K562 (cell line): ENCODE measurements around the gene CXCR5. TPM values are rescaled to one million over a fixed set of nuclear protein-coding genes. Genes with fewer than 3 reads are reported as not detected.

Experiments used
- MCM3 ChIP-seq: fragments of 450-650 bp; IDR thresholded peaks from 2 replicates; pipeline ENCODE4 v1.6.1; 2016
- RCOR1 ChIP-seq, 2 experiments: IDR thresholded peaks; 2 replicates each; pipeline ENCODE4 v1.6.1; 2012; ENCODE audit warnings: low read depth in 2 of 2, low read length in 2 of 2, borderline replicate concordance in 1 of 2, improper control_type of control experiment in 1 of 2
- TSC22D4 ChIP-seq: fragments of 450-650 bp; IDR thresholded peaks from 2 replicates; pipeline ENCODE4 v1.6.1; 2016; ENCODE audit warnings: missing genetic modification characterization, missing biosample characterization, control low read depth
- ZNF263 ChIP-seq: sonication (generic); formaldehyde crosslinking; IDR thresholded peaks from 2 replicates; pipeline ENCODE4 v1.8.0; 2022; ENCODE audit warnings: mild to moderate bottlenecking, missing genetic modification reagents, borderline replicate concordance
- polyA plus RNA-seq, 8 experiments: library from polyadenylated mRNA; depleted of rRNA in 4 of 8; stranded (reverse) in 5 of 8; unstranded in 3 of 8; fragments of >200 nt; fragmentation: Nextera tagmentation in 2 of 8; fragmentation: Illumina TruSeq in 1 of 8; extraction: Ambion mirVana in 2 of 8; extraction: Trizol in 1 of 8; gene quantifications; 2 replicates each; pipeline versions ENCODE4 v1.2.1 to v1.2.3, GENCODE V29; 2011 to 2014; ENCODE audit warnings: inconsistent platforms in 1 of 8, missing spikeins in 1 of 8
- total RNA-seq, 7 experiments: library from RNA; depleted of rRNA in 6 of 7; stranded (reverse); fragments of >200 nt in 6 of 7; fragmentation: Illumina TruSeq in 2 of 7; extraction: Trizol in 2 of 7; gene quantifications; 2 replicates each; pipeline versions ENCODE4 v1.2.1 to v1.2.3, GENCODE V29; 2011 to 2021; ENCODE audit warnings: low replicate concordance in 1 of 7
- TF ChIP-seq, protein P1 (sequence below): fragments of 450-650 bp; formaldehyde crosslinking; IDR thresholded peaks from 2 replicates; pipeline ENCODE4 v1.4.0; 2022; ENCODE audit warnings: missing genetic modification characterization
- TF ChIP-seq, protein P2 (sequence below): fragments of 450-650 bp; IDR thresholded peaks from 2 replicates; pipeline ENCODE4 v1.6.1; 2016; ENCODE audit warnings: low read depth

The CXCR5 gene
- total and polyA plus RNA-seq, 9 of the 15 experiments (the other 6 are each of a cell fraction or from before 2014, with no cell fraction given) = 0.03 to 0.06 TPM; not detected in 7

DNA sequence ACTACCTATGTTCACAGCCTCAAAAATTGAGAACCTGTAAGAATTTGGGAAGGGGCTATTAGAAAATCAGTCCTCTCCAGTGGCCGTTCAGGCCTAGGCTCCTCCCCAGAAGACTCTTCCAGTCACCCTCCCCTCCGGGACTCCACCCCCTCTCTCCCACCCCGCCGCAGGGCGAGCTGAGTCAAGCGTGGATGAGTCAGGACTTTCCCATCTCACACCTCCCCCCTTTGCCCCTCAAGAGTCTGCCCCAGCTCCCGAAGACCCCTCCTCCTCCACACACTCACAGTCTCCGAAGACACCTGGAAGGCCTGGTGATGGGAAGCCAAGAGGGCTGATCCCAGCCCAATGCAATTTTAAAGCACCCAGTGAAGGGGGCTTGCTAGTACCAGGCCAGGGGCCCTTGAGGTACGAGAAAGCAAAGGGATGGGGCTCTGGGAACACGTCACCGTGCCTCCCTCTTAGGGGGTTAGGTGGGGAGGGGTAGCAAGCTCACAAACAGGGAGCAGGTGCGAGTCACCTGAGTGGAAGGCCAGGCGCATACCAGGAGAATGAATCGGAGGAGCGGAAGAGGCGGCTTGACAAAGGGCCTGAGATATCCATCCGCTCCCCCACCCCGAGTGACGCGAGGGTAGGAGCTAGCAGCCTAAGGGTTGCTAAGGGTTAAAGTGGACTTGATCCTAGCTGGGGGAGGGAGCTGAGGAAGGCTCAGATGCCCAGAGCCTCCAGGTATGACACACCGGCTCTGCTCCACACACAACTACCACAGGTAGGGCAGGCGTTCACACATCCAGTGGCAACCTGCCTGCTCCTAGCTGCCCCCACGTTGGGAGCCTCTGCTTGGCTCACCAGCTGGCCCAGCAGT is 28.4 kb downstream of the CXCR5 start (continued):
- TF ChIP-seq, protein P1, sequence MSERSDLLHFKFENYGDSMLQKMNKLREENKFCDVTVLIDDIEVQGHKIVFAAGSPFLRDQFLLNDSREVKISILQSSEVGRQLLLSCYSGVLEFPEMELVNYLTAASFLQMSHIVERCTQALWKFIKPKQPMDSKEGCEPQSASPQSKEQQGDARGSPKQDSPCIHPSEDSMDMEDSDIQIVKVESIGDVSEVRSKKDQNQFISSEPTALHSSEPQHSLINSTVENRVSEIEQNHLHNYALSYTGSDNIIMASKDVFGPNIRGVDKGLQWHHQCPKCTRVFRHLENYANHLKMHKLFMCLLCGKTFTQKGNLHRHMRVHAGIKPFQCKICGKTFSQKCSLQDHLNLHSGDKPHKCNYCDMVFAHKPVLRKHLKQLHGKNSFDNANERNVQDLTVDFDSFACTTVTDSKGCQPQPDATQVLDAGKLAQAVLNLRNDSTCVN (CRISPR knock-in tag) = no peak
- TF ChIP-seq MCM3 (no peak), ZNF263 (CRISPR knock-in tag) (no peak; the same call in 1 of the 2 replicates), RCOR1 (IDR thresholded peaks at IDR 0.05; ENCODE audit: borderline replicate concordance in 1 of 2, low read depth in 2 of 2, low read length in 2 of 2) (peak in 1 of 2 experiments; percentile 64; a peak in 1 of 4 replicates), TSC22D4 (no peak)
- TF ChIP-seq, protein P2, sequence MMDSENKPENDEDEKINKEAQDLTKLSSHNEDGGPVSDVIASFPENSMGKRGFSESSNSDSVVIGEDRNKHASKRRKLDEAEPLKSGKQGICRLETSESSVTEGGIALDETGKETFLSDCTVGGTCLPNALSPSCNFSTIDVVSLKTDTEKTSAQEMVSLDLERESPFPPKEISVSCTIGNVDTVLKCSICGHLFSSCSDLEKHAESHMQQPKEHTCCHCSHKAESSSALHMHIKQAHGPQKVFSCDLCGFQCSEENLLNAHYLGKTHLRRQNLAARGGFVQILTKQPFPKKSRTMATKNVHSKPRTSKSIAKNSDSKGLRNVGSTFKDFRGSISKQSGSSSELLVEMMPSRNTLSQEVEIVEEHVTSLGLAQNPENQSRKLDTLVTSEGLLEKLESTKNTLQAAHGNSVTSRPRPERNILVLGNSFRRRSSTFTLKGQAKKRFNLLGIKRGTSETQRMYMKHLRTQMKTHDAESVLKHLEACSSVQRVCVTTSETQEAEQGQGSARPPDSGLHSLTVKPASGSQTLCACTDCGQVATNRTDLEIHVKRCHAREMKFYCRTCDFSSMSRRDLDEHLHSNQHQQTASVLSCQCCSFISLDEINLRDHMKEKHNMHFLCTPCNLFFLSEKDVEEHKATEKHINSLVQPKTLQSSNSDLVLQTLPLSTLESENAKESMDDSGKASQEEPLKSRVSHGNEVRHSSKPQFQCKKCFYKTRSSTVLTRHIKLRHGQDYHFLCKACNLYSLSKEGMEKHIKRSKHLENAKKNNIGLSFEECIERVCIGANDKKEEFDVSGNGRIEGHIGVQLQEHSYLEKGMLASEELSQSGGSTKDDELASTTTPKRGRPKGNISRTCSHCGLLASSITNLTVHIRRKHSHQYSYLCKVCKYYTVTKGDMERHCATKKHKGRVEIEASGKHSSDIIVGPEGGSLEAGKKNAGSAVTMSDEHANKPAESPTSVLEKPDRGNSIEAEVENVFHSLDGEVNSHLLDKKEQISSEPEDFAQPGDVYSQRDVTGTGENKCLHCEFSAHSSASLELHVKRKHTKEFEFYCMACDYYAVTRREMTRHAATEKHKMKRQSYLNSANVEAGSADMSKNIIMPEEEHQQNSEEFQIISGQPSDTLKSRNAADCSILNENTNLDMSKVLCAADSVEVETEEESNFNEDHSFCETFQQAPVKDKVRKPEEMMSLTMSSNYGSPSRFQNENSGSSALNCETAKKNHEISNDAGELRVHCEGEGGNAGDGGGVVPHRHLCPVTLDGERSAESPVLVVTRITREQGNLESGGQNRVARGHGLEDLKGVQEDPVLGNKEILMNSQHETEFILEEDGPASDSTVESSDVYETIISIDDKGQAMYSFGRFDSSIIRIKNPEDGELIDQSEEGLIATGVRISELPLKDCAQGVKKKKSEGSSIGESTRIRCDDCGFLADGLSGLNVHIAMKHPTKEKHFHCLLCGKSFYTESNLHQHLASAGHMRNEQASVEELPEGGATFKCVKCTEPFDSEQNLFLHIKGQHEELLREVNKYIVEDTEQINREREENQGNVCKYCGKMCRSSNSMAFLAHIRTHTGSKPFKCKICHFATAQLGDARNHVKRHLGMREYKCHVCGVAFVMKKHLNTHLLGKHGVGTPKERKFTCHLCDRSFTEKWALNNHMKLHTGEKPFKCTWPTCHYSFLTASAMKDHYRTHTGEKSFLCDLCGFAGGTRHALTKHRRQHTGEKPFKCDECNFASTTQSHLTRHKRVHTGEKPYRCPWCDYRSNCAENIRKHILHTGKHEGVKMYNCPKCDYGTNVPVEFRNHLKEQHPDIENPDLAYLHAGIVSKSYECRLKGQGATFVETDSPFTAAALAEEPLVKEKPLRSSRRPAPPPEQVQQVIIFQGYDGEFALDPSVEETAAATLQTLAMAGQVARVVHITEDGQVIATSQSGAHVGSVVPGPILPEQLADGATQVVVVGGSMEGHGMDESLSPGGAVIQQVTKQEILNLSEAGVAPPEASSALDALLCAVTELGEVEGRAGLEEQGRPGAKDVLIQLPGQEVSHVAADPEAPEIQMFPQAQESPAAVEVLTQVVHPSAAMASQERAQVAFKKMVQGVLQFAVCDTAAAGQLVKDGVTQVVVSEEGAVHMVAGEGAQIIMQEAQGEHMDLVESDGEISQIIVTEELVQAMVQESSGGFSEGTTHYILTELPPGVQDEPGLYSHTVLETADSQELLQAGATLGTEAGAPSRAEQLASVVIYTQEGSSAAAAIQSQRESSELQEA = no peak
- TF ChIP-seq, all 486 proteins: peak for 110
